Neural cell (in vitro differentiated cells): ENCODE data around the gene SFMBT2.

Experiments used
- EP300 ChIP-seq: fragments of 450-650 bp; conservative IDR thresholded peaks from 2 replicates; pipeline ENCODE4 v1.6.1; 2014; ENCODE audit warnings: antibody characterized with exemption, mild to moderate bottlenecking, moderate library complexity; ENCODE audit not compliant: poor library complexity, severe bottlenecking
- EZH2 ChIP-seq: fragments of 200-600, 300-800 bp; shearing (Covaris generic), sonication (generic); IDR thresholded peaks from 2 replicates; pipeline ENCODE4 v1.6.1; 2014; ENCODE audit warnings: antibody characterized with exemption, low read length, borderline replicate concordance, mild to moderate bottlenecking; ENCODE audit not compliant: insufficient read depth, poor library complexity, severe bottlenecking
- MXI1 ChIP-seq: fragments of 450-650 bp; conservative IDR thresholded peaks from 2 replicates; pipeline ENCODE4 v1.6.1; 2014; ENCODE audit warnings: antibody characterized with exemption, mild to moderate bottlenecking; ENCODE audit not compliant: poor library complexity, severe bottlenecking
- POLR2AphosphoS5 ChIP-seq: IDR thresholded peaks from 2 replicates; pipeline ENCODE4 v1.6.1; 2012
- RAD21 ChIP-seq: fragments of 450-650 bp; conservative IDR thresholded peaks from 2 replicates; pipeline ENCODE4 v1.6.1; 2014; ENCODE audit warnings: antibody characterized with exemption, mild to moderate bottlenecking, moderate library complexity
- SMC3 ChIP-seq: fragments of 450-650 bp; conservative IDR thresholded peaks from 2 replicates; pipeline ENCODE4 v1.6.1; 2014; ENCODE audit warnings: antibody characterized with exemption, mild to moderate bottlenecking, moderate library complexity; ENCODE audit not compliant: poor library complexity
- TAF1 ChIP-seq: IDR thresholded peaks from 2 replicates; pipeline ENCODE4 v1.6.1; 2012; ENCODE audit warnings: low read depth
- TF ChIP-seq, protein P1 (sequence below): fragments of 450-650 bp; IDR thresholded peaks from 2 replicates; pipeline ENCODE4 v1.5.1; 2014; ENCODE audit warnings: antibody characterized with exemption, mild to moderate bottlenecking, moderate library complexity; ENCODE audit not compliant: poor library complexity, severe bottlenecking
- TF ChIP-seq, protein P2 (sequence below): IDR thresholded peaks from 2 replicates; pipeline ENCODE4 v1.6.1; 2012; ENCODE audit warnings: borderline replicate concordance

DNA sequence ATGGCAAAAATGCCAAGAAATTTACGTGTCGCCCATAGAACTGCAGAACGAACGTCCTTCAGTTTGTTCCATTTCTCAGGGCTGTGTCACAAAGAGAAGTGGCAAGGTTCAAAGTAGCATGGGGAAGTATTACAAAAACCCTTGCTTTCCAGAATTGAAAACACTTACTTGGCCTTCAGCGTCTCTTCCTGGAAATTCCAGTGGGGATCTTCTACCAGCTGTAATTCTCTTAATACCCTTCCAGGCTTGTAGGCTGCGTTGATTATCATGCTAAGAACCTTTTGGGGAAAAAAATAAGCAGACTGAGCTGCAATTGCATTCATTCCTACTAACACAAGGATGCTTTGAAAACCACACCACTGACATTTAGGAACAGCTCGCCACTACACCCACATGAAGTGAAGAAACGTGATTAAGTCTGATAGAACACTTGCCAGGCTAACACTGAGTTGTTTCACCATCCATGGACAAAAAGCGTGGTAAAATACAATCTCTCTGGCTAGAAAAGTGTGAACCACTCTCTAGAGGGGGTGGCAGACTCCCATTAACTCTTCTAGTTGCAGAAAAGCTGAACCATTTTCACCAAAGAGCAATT is 222.3 kb downstream of the SFMBT2 start:
- TF ChIP-seq, protein P1, sequence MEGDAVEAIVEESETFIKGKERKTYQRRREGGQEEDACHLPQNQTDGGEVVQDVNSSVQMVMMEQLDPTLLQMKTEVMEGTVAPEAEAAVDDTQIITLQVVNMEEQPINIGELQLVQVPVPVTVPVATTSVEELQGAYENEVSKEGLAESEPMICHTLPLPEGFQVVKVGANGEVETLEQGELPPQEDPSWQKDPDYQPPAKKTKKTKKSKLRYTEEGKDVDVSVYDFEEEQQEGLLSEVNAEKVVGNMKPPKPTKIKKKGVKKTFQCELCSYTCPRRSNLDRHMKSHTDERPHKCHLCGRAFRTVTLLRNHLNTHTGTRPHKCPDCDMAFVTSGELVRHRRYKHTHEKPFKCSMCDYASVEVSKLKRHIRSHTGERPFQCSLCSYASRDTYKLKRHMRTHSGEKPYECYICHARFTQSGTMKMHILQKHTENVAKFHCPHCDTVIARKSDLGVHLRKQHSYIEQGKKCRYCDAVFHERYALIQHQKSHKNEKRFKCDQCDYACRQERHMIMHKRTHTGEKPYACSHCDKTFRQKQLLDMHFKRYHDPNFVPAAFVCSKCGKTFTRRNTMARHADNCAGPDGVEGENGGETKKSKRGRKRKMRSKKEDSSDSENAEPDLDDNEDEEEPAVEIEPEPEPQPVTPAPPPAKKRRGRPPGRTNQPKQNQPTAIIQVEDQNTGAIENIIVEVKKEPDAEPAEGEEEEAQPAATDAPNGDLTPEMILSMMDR: no peak
- TF ChIP-seq TAF1 (no peak), EZH2 (no peak), POLR2AphosphoS5 (no peak), EP300 (no peak), MXI1 (no peak), RAD21 (no peak), SMC3 (no peak)
- TF ChIP-seq, protein P2, sequence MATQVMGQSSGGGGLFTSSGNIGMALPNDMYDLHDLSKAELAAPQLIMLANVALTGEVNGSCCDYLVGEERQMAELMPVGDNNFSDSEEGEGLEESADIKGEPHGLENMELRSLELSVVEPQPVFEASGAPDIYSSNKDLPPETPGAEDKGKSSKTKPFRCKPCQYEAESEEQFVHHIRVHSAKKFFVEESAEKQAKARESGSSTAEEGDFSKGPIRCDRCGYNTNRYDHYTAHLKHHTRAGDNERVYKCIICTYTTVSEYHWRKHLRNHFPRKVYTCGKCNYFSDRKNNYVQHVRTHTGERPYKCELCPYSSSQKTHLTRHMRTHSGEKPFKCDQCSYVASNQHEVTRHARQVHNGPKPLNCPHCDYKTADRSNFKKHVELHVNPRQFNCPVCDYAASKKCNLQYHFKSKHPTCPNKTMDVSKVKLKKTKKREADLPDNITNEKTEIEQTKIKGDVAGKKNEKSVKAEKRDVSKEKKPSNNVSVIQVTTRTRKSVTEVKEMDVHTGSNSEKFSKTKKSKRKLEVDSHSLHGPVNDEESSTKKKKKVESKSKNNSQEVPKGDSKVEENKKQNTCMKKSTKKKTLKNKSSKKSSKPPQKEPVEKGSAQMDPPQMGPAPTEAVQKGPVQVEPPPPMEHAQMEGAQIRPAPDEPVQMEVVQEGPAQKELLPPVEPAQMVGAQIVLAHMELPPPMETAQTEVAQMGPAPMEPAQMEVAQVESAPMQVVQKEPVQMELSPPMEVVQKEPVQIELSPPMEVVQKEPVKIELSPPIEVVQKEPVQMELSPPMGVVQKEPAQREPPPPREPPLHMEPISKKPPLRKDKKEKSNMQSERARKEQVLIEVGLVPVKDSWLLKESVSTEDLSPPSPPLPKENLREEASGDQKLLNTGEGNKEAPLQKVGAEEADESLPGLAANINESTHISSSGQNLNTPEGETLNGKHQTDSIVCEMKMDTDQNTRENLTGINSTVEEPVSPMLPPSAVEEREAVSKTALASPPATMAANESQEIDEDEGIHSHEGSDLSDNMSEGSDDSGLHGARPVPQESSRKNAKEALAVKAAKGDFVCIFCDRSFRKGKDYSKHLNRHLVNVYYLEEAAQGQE: no peak
